ENCODE data around the gene KXD1. TPM values are rescaled to one million over a fixed set of nuclear protein-coding genes. Genes with fewer than 3 reads are reported as not detected.

KXD1 gene
- total and polyA plus RNA-seq, 10 of the 15 experiments (the other 5 are each of a cell fraction or from before 2014, with no cell fraction given): 27.5 to 209 (median 129) TPM

DNA sequence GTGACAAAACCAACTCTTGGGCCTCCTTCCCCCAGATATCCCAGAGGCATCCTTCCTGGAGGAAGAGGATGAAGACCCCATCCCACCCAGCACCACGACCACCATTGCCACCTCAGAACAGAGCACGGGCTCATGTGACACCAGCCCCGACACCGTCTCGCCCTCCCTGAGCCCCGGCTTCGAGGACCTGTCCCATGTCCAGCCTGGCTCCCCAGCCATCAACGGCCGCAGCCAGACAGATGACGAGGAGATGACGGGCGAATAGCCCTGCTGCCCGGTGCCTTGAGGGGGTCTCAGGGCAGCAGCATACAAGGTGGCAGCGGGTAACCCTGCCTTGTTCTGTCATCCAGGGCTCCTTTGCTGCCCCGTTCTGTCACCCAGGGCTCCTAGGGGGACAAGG, 10.7 kb downstream of the KXD1 start:
- ChIA-PET POLR2A (no interaction called here), SMC1A (ENCODE audit: uncharacterized antibody, unreplicated experiment) (interaction anchor here (1.0 kb wide), 1 partner anchor 25 kb away, joined by 3 read pairs; the partner anchor contains the start of gene FKBP8), CTCF (no interaction called here), RAD21 (ENCODE audit: unreplicated experiment) (no interaction called here)
- Histone ChIP-seq H3K4me1 (ENCODE audit: control insufficient read depth, insufficient read depth, low read length) (peaks cover 7% of the 10 kb centered on the region; the same call in 1 of the 2 replicates), H4K20me1 (ENCODE audit: control insufficient read depth, insufficient read depth) (peaks cover 8% of the 10 kb centered on the region; the same call in 1 of the 2 replicates), H3K9ac (ENCODE audit: control insufficient read depth, insufficient read depth, low read length) (no peak overlapping the region), H3K4me3 (no peak overlapping the region), H3K36me3 (ENCODE audit: control insufficient read depth in 2 of 2, insufficient read depth in 2 of 2, low read length in 1 of 2) (peaks cover 15 to 19% of the 10 kb centered on the region in 2 experiments), H3K27ac (ENCODE audit: control insufficient read depth, insufficient read depth) (no peak overlapping the region), H3K79me2 (ENCODE audit: control insufficient read depth, insufficient read depth, low read length) (peaks cover 17% of the 10 kb centered on the region), H3K27me3 (replicated peaks in 1 of 2; ENCODE audit: control insufficient read depth in 2 of 2, insufficient read depth in 2 of 2, low read length in 1 of 2) (no peaks in the 10 kb centered on the region), H3K9me3 (replicated peaks; ENCODE audit: control insufficient read depth, insufficient read depth, low read length) (no peaks in the 10 kb centered on the region), H2AFZ (ENCODE audit: control insufficient read depth, low read depth, low read length) (no peak overlapping the region), H3K4me2 (ENCODE audit: control insufficient read depth, insufficient read depth) (no peak overlapping the region)
- DNase-seq (ENCODE audit: low read depth, low spot score) (no peak), ATAC-seq (no peak), FAIRE-seq (no peak)
- intact Hi-C loops (cut with micrococcal nuclease; ENCODE audit: unreplicated experiment): no loop called here
- in situ Hi-C loops (cut with MboI): no loop called here
- WGBS (ENCODE audit: insufficient coverage, insufficient replicate concordance, low lambda C conversion rate, missing lambda C conversion rate): 99% methylated on average over 15 of the region's 15 CpGs
- BruUV-seq (replicated peaks): no TSS peak
- TF ChIP-seq SMC3 (IDR thresholded peaks at IDR 0.05; ENCODE audit: borderline replicate concordance, low read length) (no peak), TCF3 (IDR thresholded peaks at IDR 0.05; ENCODE audit: borderline replicate concordance, insufficient read depth, low read depth, low read length) (no peak), NFIC (IDR thresholded peaks at IDR 0.05; ENCODE audit: low read depth, low read length) (no peak), EED (IDR thresholded peaks at IDR 0.05; ENCODE audit: low read depth) (no peak), DPF2 (IDR thresholded peaks at IDR 0.05) (no peak), TAF1 (IDR thresholded peaks at IDR 0.05; ENCODE audit: borderline replicate concordance, low read depth, low read length) (no peak), GATAD2B (conservative IDR thresholded peaks at IDR 0.05; ENCODE audit: low read depth) (no peak), ASH2L (IDR thresholded peaks at IDR 0.05; ENCODE audit: borderline replicate concordance, low read depth) (no peak), BMI1 (IDR thresholded peaks at IDR 0.05; ENCODE audit: borderline replicate concordance) (no peak), RB1 (IDR thresholded peaks at IDR 0.05; ENCODE audit: borderline replicate concordance) (no peak), MTA3 (IDR thresholded peaks at IDR 0.05; ENCODE audit: borderline replicate concordance, low read length) (no peak), MYB (IDR thresholded peaks at IDR 0.05; ENCODE audit: borderline replicate concordance, low read depth, low read length) (no peak), NRF1 (conservative IDR thresholded peaks at IDR 0.05; ENCODE audit: low read depth, low read length) (no peak)
- TF ChIP-seq, protein P1, sequence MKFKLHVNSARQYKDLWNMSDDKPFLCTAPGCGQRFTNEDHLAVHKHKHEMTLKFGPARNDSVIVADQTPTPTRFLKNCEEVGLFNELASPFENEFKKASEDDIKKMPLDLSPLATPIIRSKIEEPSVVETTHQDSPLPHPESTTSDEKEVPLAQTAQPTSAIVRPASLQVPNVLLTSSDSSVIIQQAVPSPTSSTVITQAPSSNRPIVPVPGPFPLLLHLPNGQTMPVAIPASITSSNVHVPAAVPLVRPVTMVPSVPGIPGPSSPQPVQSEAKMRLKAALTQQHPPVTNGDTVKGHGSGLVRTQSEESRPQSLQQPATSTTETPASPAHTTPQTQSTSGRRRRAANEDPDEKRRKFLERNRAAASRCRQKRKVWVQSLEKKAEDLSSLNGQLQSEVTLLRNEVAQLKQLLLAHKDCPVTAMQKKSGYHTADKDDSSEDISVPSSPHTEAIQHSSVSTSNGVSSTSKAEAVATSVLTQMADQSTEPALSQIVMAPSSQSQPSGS (IDR thresholded peaks at IDR 0.05; ENCODE audit: low read length): no peak
- TF ChIP-seq, protein P2, sequence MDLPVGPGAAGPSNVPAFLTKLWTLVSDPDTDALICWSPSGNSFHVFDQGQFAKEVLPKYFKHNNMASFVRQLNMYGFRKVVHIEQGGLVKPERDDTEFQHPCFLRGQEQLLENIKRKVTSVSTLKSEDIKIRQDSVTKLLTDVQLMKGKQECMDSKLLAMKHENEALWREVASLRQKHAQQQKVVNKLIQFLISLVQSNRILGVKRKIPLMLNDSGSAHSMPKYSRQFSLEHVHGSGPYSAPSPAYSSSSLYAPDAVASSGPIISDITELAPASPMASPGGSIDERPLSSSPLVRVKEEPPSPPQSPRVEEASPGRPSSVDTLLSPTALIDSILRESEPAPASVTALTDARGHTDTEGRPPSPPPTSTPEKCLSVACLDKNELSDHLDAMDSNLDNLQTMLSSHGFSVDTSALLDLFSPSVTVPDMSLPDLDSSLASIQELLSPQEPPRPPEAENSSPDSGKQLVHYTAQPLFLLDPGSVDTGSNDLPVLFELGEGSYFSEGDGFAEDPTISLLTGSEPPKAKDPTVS (IDR thresholded peaks at IDR 0.05; ENCODE audit: low read depth, low read length): no peak
- TF ChIP-seq, protein P3, sequence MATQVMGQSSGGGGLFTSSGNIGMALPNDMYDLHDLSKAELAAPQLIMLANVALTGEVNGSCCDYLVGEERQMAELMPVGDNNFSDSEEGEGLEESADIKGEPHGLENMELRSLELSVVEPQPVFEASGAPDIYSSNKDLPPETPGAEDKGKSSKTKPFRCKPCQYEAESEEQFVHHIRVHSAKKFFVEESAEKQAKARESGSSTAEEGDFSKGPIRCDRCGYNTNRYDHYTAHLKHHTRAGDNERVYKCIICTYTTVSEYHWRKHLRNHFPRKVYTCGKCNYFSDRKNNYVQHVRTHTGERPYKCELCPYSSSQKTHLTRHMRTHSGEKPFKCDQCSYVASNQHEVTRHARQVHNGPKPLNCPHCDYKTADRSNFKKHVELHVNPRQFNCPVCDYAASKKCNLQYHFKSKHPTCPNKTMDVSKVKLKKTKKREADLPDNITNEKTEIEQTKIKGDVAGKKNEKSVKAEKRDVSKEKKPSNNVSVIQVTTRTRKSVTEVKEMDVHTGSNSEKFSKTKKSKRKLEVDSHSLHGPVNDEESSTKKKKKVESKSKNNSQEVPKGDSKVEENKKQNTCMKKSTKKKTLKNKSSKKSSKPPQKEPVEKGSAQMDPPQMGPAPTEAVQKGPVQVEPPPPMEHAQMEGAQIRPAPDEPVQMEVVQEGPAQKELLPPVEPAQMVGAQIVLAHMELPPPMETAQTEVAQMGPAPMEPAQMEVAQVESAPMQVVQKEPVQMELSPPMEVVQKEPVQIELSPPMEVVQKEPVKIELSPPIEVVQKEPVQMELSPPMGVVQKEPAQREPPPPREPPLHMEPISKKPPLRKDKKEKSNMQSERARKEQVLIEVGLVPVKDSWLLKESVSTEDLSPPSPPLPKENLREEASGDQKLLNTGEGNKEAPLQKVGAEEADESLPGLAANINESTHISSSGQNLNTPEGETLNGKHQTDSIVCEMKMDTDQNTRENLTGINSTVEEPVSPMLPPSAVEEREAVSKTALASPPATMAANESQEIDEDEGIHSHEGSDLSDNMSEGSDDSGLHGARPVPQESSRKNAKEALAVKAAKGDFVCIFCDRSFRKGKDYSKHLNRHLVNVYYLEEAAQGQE (IDR thresholded peaks at IDR 0.05; ENCODE audit: low read depth, low read length): no peak
- TF ChIP-seq, protein P4, sequence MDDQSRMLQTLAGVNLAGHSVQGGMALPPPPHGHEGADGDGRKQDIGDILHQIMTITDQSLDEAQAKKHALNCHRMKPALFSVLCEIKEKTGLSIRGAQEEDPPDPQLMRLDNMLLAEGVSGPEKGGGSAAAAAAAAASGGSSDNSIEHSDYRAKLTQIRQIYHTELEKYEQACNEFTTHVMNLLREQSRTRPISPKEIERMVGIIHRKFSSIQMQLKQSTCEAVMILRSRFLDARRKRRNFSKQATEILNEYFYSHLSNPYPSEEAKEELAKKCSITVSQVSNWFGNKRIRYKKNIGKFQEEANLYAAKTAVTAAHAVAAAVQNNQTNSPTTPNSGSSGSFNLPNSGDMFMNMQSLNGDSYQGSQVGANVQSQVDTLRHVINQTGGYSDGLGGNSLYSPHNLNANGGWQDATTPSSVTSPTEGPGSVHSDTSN (IDR thresholded peaks at IDR 0.05; ENCODE audit: insufficient replicate concordance, low read depth, low read length): no peak
- TF ChIP-seq, protein P5, sequence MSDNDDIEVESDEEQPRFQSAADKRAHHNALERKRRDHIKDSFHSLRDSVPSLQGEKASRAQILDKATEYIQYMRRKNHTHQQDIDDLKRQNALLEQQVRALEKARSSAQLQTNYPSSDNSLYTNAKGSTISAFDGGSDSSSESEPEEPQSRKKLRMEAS (IDR thresholded peaks at IDR 0.05; ENCODE audit: low read depth, low read length): no peak
